CD4-positive, CD25-positive, alpha-beta regulatory T cell (primary cell): ENCODE data around the gene PTPRG. TPM values are rescaled to one million over a fixed set of nuclear protein-coding genes. Genes with fewer than 3 reads are reported as not detected.

Source experiments
- ATAC-seq, 2 donors: fragments of 150-1000 bp; cut with Tn5 transposase; one replicate each; pipeline ENCODE4 v1.10.0; 2021; ENCODE audit warnings: low read depth in 2 of 2, moderate number of reproducible peaks in 2 of 2, moderate library complexity in 1 of 2
- DNase-seq, 3 donors: peaks; one replicate each; pipeline versions ENCODE4 v3.0.0 to v3.0.0-alpha.2; 2012 to 2022; ENCODE audit warnings: mixed read lengths in 1 of 3
- H3K27ac ChIP-seq: one replicate; pipeline ENCODE4 v1.7.0; 2013; ENCODE audit warnings: mild to moderate bottlenecking, low read length; ENCODE audit not compliant: insufficient read depth, poor library complexity, severe bottlenecking
- H3K27me3 ChIP-seq: one replicate; pipeline ENCODE4 v1.7.0; 2013; ENCODE audit warnings: low read length; ENCODE audit not compliant: control insufficient read depth, insufficient read depth
- H3K36me3 ChIP-seq: one replicate; pipeline ENCODE4 v1.7.0; 2013; ENCODE audit warnings: mild to moderate bottlenecking, low read length, moderate library complexity; ENCODE audit not compliant: control insufficient read depth, insufficient read depth
- H3K4me1 ChIP-seq: 2 replicates; pipeline ENCODE4 v1.7.0; 2013; ENCODE audit warnings: mild to moderate bottlenecking, low read length; ENCODE audit not compliant: insufficient read depth, control insufficient read depth, poor library complexity, severe bottlenecking
- H3K4me3 ChIP-seq: one replicate; pipeline ENCODE4 v1.7.0; 2013; ENCODE audit warnings: low read depth, mild to moderate bottlenecking, low read length, moderate library complexity
- H3K9me3 ChIP-seq, 2 experiments: 1 replicate in 1 of 2; 2 replicates in 1 of 2; pipeline ENCODE4 v1.7.0; 2013; ENCODE audit warnings: low read length in 2 of 2, mild to moderate bottlenecking in 1 of 2, moderate library complexity in 1 of 2; ENCODE audit not compliant: control insufficient read depth in 2 of 2
- H3K27ac Mint-ChIP-seq, 3 donors: one replicate each; pipeline ENCODE4 v1.8.0; 2020 to 2022; ENCODE audit warnings: mild to moderate bottlenecking in 3 of 3, mixed read lengths in 3 of 3, moderate library complexity in 2 of 3
- H3K27me3 Mint-ChIP-seq: one replicate; pipeline ENCODE4 v1.8.0; 2022; ENCODE audit warnings: mild to moderate bottlenecking, mixed read lengths
- H3K36me3 Mint-ChIP-seq: one replicate; pipeline ENCODE4 v1.8.0; 2020; ENCODE audit warnings: mixed read lengths
- H3K4me1 Mint-ChIP-seq, 4 donors: one replicate each; pipeline ENCODE4 v1.8.0; 2020 to 2022; ENCODE audit warnings: mixed read lengths in 4 of 4, mild to moderate bottlenecking in 1 of 4
- H3K4me3 Mint-ChIP-seq, 4 donors: one replicate each; pipeline ENCODE4 v1.8.0; 2020 to 2022; ENCODE audit warnings: mild to moderate bottlenecking in 4 of 4, mixed read lengths in 4 of 4, moderate library complexity in 3 of 4
- H3K9me3 Mint-ChIP-seq, 7 donors: one replicate each; pipeline ENCODE4 v1.8.0; 2020 to 2022; ENCODE audit warnings: mixed read lengths in 7 of 7, mild to moderate bottlenecking in 3 of 7, moderate library complexity in 2 of 7
- polyA plus RNA-seq, 4 donors: library from polyadenylated mRNA; unstranded; fragments of 300-500 nt; fragmentation: Illumina TruSeq; gene quantifications; one replicate each; pipeline ENCODE4 v1.2.3, GENCODE V29; 2021
- total RNA-seq: library from RNA; stranded (reverse); gene quantifications from one replicate; pipeline ENCODE4 v1.2.3, GENCODE V29; 2022

PTPRG gene
- total and polyA plus RNA-seq, 5 donors from 2014 or later: not detected

DNA sequence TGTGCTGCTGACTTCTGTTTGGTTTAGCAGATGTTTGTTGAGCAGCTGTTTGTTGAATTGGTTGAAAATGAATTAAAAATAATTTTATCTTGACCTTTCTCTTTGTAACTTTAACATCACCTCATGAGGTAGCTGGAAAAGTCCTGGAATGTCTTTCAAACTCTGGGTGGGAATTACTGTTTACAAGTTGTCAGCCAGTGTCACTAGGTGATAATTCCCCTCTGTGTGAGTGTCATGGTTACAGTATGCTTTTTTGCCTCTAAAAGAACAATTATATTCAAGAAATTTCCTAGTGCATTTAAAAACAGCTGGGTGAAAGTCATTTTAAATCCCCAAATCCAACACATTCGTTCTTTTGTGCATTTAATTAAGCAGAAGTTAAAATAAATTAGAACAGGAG is 113.2 kb downstream of the PTPRG start:
- H3K36me3 ChIP-seq: no peaks in the 10 kb centered on the region
- H3K4me1 ChIP-seq: no peaks in the 10 kb centered on the region
- H3K36me3 Mint-ChIP-seq: no peaks in the 10 kb centered on the region
- no peaks in the 10 kb centered on the region for H3K9me3 ChIP-seq
- no peaks in the 10 kb centered on the region for H3K27me3 ChIP-seq
- H3K27ac ChIP-seq: no peak overlapping the region
- peaks cover 0 to 4% (median 0%) of the 10 kb centered on the region in 7 donors for H3K9me3 Mint-ChIP-seq
- H3K4me3 Mint-ChIP-seq: no peak overlapping the region
- H3K4me3 ChIP-seq: no peak overlapping the region
- no peak overlapping the region for H3K27ac Mint-ChIP-seq
- ATAC-seq: no peak
- no peaks in the 10 kb centered on the region for H3K4me1 Mint-ChIP-seq
- DNase-seq: no peak
- no peaks in the 10 kb centered on the region for H3K27me3 Mint-ChIP-seq

DNA sequence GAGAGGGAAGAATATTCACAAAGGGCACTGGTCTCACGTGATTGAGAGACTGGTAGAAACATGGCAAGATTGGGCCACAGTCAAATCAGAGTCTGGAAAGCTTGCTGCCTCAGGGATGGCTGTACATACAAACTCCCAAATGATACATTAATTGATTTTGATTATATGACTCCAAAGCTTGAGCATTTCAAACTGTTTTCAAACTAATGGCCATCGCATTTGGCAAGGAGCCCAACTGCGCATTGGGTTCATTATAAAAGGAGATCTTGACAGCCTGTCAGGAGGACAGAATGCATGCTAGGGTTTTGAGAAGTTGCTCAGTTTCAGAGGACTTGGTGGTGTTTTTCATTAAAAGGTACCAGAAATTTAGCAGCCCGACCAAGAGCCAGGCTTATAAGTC is 117.7 kb downstream of the PTPRG start:
- Mint-ChIP-seq H3K27ac (no peak overlapping the region), H3K4me1 (no peaks in the 10 kb centered on the region)
- no peak overlapping the region for H3K27ac ChIP-seq

GRCh38 chr3:61680617-61681016 is 119.2 kb downstream of the PTPRG start:
- Mint-ChIP-seq H3K27me3 (no peaks in the 10 kb centered on the region), H3K9me3 (peaks cover 0 to 2% (median 0%) of the 10 kb centered on the region in 7 donors), H3K4me3 (no peak overlapping the region), H3K36me3 (no peaks in the 10 kb centered on the region), H3K27ac (no peak overlapping the region), H3K4me1 (no peaks in the 10 kb centered on the region)
- Histone ChIP-seq H3K27me3 (no peaks in the 10 kb centered on the region), H3K27ac (no peak overlapping the region), H3K36me3 (no peaks in the 10 kb centered on the region), H3K4me3 (no peak overlapping the region), H3K9me3 (no peaks in the 10 kb centered on the region), H3K4me1 (no peaks in the 10 kb centered on the region)
- DNase-seq (no peak), ATAC-seq (no peak)

More for the DNA sequence above, 117.7 kb downstream of the PTPRG start:
- Mint-ChIP-seq H3K36me3 (no peaks in the 10 kb centered on the region), H3K9me3 (no peaks in the 10 kb centered on the region), H3K27me3 (no peaks in the 10 kb centered on the region), H3K4me3 (no peak overlapping the region)
- Histone ChIP-seq H3K36me3 (no peaks in the 10 kb centered on the region), H3K4me3 (no peak overlapping the region), H3K27me3 (no peaks in the 10 kb centered on the region), H3K9me3 (no peaks in the 10 kb centered on the region), H3K4me1 (no peaks in the 10 kb centered on the region)
- DNase-seq (no peak), ATAC-seq (no peak)

- no peaks in the 10 kb centered on the region for H3K4me1 ChIP-seq
- no peaks in the 10 kb centered on the region for H3K27me3 ChIP-seq
- Mint-ChIP-seq H3K36me3 (no peaks in the 10 kb centered on the region), H3K27me3 (no peaks in the 10 kb centered on the region), H3K27ac (no peak overlapping the region), H3K9me3 (peaks cover 0 to 2% (median 0%) of the 10 kb centered on the region in 7 donors), H3K4me3 (peak overlapping the region in 1 of 4 donors; percentile 18), H3K4me1 (no peaks in the 10 kb centered on the region)
- H3K9me3 ChIP-seq: no peaks in the 10 kb centered on the region
- no peak overlapping the region for H3K27ac ChIP-seq
- DNase-seq (no peak), ATAC-seq (no peak)
- H3K36me3 ChIP-seq: no peaks in the 10 kb centered on the region
- H3K4me3 ChIP-seq: no peak overlapping the region
Observed at GRCh38 chr3:61681636-61682035, 120.3 kb downstream of the PTPRG start.

DNA sequence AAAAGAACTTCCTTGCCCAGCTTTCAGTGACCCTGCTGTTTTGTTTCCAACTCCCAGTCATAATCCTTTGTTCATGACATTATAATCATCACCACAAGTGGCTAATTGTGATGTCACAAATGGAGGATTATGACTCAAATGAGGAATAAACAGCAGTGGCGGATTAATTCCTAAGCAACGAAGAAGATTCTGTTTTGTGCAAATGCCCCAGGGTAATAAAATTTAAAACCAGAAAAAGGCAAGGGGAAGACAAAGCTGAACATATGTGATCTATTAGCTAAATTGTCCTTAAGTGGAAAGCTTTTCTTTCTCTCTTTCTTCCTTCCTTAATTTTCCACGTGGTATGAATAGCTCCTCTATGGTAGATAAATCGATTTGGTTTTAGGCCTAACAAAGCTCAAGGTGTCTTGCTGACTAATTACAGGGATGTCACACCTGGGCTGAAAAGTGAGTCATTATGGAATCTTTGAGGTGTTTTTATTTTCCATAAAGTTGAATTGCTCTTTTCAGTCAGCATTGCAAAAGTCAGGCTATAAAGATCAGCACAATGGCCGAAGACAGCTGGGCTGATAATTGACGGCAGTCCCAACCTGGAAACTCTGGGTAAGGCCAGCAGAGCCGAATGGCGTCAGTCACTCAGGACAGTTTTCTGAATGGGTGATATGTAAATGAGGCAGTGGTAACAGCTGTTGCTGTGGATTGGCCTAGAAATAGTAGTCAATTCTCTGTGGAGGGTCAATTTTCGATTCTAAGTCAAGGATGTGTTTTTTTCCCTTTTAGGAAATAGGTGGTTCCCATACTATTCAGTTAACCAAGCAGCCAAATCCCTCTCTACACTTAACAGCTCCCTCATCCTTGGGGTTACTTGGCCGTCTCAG is 121.5 kb downstream of the PTPRG start:
- DNase-seq (no peak), ATAC-seq (no peak)
- Mint-ChIP-seq H3K27ac (no peak overlapping the region), H3K4me1 (no peaks in the 10 kb centered on the region), H3K36me3 (no peaks in the 10 kb centered on the region), H3K27me3 (no peaks in the 10 kb centered on the region), H3K4me3 (no peak overlapping the region), H3K9me3 (peaks cover 0 to 2% (median 0%) of the 10 kb centered on the region in 7 donors)
- H3K27me3 ChIP-seq: no peaks in the 10 kb centered on the region
- H3K4me3 ChIP-seq: no peak overlapping the region
- H3K27ac ChIP-seq: no peak overlapping the region
- no peaks in the 10 kb centered on the region for H3K9me3 ChIP-seq
- H3K4me1 ChIP-seq: no peaks in the 10 kb centered on the region
- H3K36me3 ChIP-seq: no peaks in the 10 kb centered on the region

DNA sequence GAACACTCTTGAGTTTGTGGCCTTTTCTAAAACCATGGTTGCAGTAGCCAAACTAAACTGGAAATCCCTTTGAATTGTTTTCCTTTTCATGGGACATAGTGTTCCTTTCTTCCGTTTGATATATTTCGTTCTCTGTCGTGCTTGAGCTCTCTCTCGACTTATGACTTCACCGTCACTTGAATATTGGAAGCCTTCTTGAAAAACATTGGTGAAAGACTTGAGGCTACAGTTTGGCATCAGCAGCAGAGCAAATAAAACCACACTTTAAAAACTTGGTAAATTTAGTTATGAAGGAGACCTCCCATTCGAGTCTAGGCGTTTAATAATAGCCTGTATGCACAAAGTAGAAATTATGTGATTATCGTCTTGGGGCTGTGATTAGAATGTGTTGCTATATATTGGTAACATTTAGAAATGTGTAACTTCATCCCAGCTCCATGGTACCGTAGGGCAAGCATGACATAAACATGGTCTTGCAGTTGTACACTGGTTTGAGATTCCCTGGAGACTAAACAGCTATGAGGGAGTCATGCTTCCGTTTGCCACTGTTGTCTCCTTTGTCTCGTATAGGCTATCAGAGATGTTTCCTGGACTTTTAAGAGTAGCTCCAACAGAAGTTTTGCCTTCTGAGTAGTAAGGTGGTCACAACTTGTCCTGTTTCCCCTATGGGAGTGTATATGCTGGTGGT is 122.3 kb downstream of the PTPRG start:
- H3K27ac Mint-ChIP-seq: no peak overlapping the region
- ATAC-seq (no peak), DNase-seq (no peak)
- H3K4me1 Mint-ChIP-seq: no peaks in the 10 kb centered on the region
- no peaks in the 10 kb centered on the region for H3K27me3 ChIP-seq
- no peaks in the 10 kb centered on the region for H3K36me3 Mint-ChIP-seq
- peaks cover 0 to 2% (median 0%) of the 10 kb centered on the region in 7 donors for H3K9me3 Mint-ChIP-seq
- no peaks in the 10 kb centered on the region for H3K4me1 ChIP-seq
- no peaks in the 10 kb centered on the region for H3K36me3 ChIP-seq
- no peak overlapping the region for H3K27ac ChIP-seq
- H3K9me3 ChIP-seq: no peaks in the 10 kb centered on the region
- H3K4me3 ChIP-seq: no peak overlapping the region
- no peaks in the 10 kb centered on the region for H3K27me3 Mint-ChIP-seq
- no peak overlapping the region for H3K4me3 Mint-ChIP-seq

DNA sequence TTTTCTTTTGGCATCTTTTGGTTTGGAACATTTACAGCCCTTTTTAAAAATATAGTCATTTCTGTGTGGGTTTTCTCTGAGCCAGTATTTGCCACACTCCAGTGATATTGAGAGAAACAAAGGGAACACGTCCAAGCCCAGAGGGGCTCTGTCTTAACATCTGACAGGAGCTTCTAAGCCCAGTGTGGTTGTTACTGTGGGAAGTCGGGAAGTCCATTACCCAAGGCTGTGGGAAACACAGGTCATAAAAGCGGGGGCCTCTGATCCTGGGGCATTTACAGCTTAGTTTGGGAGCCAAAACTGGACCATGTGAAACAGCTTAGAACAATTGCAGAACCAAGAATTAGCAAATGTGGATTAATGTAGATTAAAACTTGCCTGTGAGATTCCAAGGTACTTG is 123.0 kb downstream of the PTPRG start:
- ATAC-seq (no peak), DNase-seq (no peak)
- H3K4me1 Mint-ChIP-seq: no peaks in the 10 kb centered on the region
- H3K27ac Mint-ChIP-seq: no peak overlapping the region
- H3K27me3 Mint-ChIP-seq: no peaks in the 10 kb centered on the region
- H3K36me3 Mint-ChIP-seq: no peaks in the 10 kb centered on the region
- Histone ChIP-seq H3K27ac (no peak overlapping the region), H3K4me3 (no peak overlapping the region), H3K4me1 (no peaks in the 10 kb centered on the region), H3K36me3 (no peaks in the 10 kb centered on the region), H3K27me3 (no peaks in the 10 kb centered on the region), H3K9me3 (no peaks in the 10 kb centered on the region)
- no peak overlapping the region for H3K4me3 Mint-ChIP-seq
- H3K9me3 Mint-ChIP-seq: peaks cover 0 to 4% (median 0%) of the 10 kb centered on the region in 7 donors
